Endothelial cell of umbilical vein (primary cell): ENCODE results near the gene IRF2BP2.

Experiments
- CTCF ChIP-seq, 2 donors: IDR thresholded peaks; 1 replicate in 1 of 2; 2 replicates in 1 of 2; pipeline ENCODE4 v1.5.1; 2011; ENCODE audit warnings: low read length in 2 of 2, mild to moderate bottlenecking in 2 of 2, moderate library complexity in 2 of 2, control low read depth in 1 of 2, inconsistent platforms in 1 of 2, low read depth in 1 of 2; ENCODE audit not compliant: insufficient read depth in 1 of 2; ENCODE audit errors: extremely low read depth in 1 of 2
- EZH2 ChIP-seq: IDR thresholded peaks from 2 replicates; pipeline ENCODE4 v1.6.1; 2012; ENCODE audit warnings: borderline replicate concordance, low read depth, mild to moderate bottlenecking, moderate library complexity, low read length, inconsistent platforms; ENCODE audit not compliant: severe bottlenecking
- FOS ChIP-seq: IDR thresholded peaks from 2 replicates; pipeline ENCODE4 v1.6.1; 2011; ENCODE audit warnings: mild to moderate bottlenecking, low read length, moderate library complexity, borderline replicate concordance; ENCODE audit not compliant: insufficient read depth
- GATA2 ChIP-seq: IDR thresholded peaks from 2 replicates; pipeline ENCODE4 v1.7.0; 2011; ENCODE audit warnings: low read depth, mild to moderate bottlenecking, moderate library complexity, mixed read lengths, low read length; ENCODE audit not compliant: insufficient read length, insufficient read depth
- MAX ChIP-seq: IDR thresholded peaks from 2 replicates; pipeline ENCODE4 v1.6.1; 2011; ENCODE audit not compliant: insufficient read depth, insufficient read length
- POLR2A ChIP-seq: IDR thresholded peaks from 2 replicates; pipeline ENCODE4 v1.6.1; 2012; ENCODE audit warnings: low read depth, mild to moderate bottlenecking, control low read depth, low read length
- POLR2AphosphoS5 ChIP-seq: IDR thresholded peaks from 2 replicates; pipeline ENCODE4 v1.6.1; 2012; ENCODE audit warnings: low read depth, mild to moderate bottlenecking, control low read depth, low read length, moderate library complexity; ENCODE audit not compliant: insufficient read depth

- TF ChIP-seq EZH2, result no peak
- no peak for TF ChIP-seq POLR2A
- no peak for TF ChIP-seq CTCF (IDR thresholded peaks at IDR 0.05; ENCODE audit: extremely low read depth in 1 of 2, insufficient read depth in 1 of 2, low read depth in 1 of 2, low read length in 2 of 2)
- no peak for TF ChIP-seq POLR2AphosphoS5
- TF ChIP-seq FOS, result no peak
- TF ChIP-seq MAX, result no peak
- TF ChIP-seq GATA2, result no peak
Observed at GRCh38 chr1:234649432-234650081, 39.6 kb upstream of the IRF2BP2 start.
